ELR (cell line): ENCODE measurements around the gene UROC1.
A peak's percentile ranks its signal among the peaks of the same experiment; 100 is the strongest.

Source experiments
- DNase-seq: peaks from one replicate; pipeline ENCODE4 v3.0.0-alpha.2; 2015; ENCODE audit warnings: low read depth

Gene UROC1

GRCh38 chr3:126530171-126531050 is 12.8 kb upstream of the UROC1 start:
- DNase-seq: no peak

GRCh38 chr3:126529585-126530170 is 12.1 kb upstream of the UROC1 start:
- DNase-seq: no peak

GRCh38 chr3:126528800-126529541 is 11.4 kb upstream of the UROC1 start:
- DNase-seq: no peak

- DNase-seq: no peak
Observed at GRCh38 chr3:126528419-126528799, 10.8 kb upstream of the UROC1 start.

GRCh38 chr3:126527455-126528211 is 10.1 kb upstream of the UROC1 start:
- no peak for DNase-seq

- DNase-seq: no peak
Observed at GRCh38 chr3:126527006-126527405, 9.4 kb upstream of the UROC1 start.

- no peak for DNase-seq
Observed at GRCh38 chr3:126526668-126527005, 9.1 kb upstream of the UROC1 start.

GRCh38 chr3:126525853-126526667 is 8.5 kb upstream of the UROC1 start:
- DNase-seq: no peak

GRCh38 chr3:126525091-126525852 is 7.7 kb upstream of the UROC1 start:
- DNase-seq: no peak

GRCh38 chr3:126524429-126524988 is 6.9 kb upstream of the UROC1 start:
- DNase-seq: no peak

- peak; percentile 39 for DNase-seq
Observed at GRCh38 chr3:126523745-126524428, 6.3 kb upstream of the UROC1 start, which contains the start of gene CHST13. TSS of gene CHST13 (plus strand) at chr3:126524155. CDS start at chr3:126524333, 178 bp downstream.

- peak; percentile 70 for DNase-seq
Observed at GRCh38 chr3:126522363-126522788, 4.8 kb upstream of the UROC1 start.

GRCh38 chr3:126521122-126521891 is 3.7 kb upstream of the UROC1 start:
- DNase-seq: no peak

GRCh38 chr3:126519506-126520455 is 2.2 kb upstream of the UROC1 start:
- DNase-seq: no peak

- DNase-seq: no peak
Observed at GRCh38 chr3:126518779-126519177, 1.2 kb upstream of the UROC1 start.

GRCh38 chr3:126517986-126518778 is 609 bp upstream of the UROC1 start:
- no peak for DNase-seq

- DNase-seq: no peak
Observed at GRCh38 chr3:126516936-126517290, 660 bp downstream of the UROC1 start.
